Measurements from ENCODE around the gene GLOD4.
"Not testable (repeated sequence)": the region's sequence is repeated elsewhere in the genome, so short reads cannot be mapped to it uniquely, and the experiment has no call there.

Gene GLOD4

GRCh38 chr17:781805-782731 lies at the start of gene GLOD4, which contains the start of gene MRM3:
Gene GLOD4 (minus strand): TSS chr17:782280. CDS start chr17:782255, 25 bp downstream.
Gene MRM3 (plus strand): TSS chr17:782353. CDS start chr17:782379, 26 bp downstream.
- peak; percentile 86 to 93 (median 91) for DNase-seq (ENCODE audit: low read depth in 2 of 3, low spot score in 1 of 3)

- no peak for DNase-seq (ENCODE audit: low read depth in 2 of 3, low spot score in 1 of 3)
Observed at GRCh38 chr17:830950-831349, 48.9 kb upstream of the GLOD4 start.

GRCh38 chr17:830381-830780 lies 48.3 kb upstream of the GLOD4 start:
- DNase-seq (ENCODE audit: low read depth in 2 of 3, low spot score in 1 of 3): no peak

DNA sequence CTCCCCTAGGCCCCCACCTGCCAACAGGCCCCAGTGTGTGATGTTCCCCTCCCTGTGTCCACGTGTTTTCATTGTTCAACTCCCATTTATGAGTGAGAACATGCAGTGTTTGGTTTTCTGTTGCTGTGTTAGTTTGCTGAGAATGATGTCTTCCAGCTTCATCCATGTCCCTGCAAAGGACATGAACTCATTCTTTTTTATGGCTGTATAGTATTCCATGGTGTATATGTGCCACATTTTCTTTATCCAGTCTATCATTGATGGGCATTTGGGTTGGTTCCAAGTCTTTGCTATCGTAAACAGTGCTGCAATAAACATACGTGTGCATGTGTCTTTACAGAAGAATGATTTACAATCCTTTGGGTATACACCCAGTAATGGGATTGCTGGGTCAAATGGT lies 47.5 kb upstream of the GLOD4 start:
- DNase-seq (ENCODE audit: low read depth in 2 of 3, low spot score in 1 of 3): not testable (repeated sequence)

GRCh38 chr17:828761-829160 lies 46.7 kb upstream of the GLOD4 start:
- no peak for DNase-seq (ENCODE audit: low read depth in 2 of 3, low spot score in 1 of 3)

GRCh38 chr17:826778-827177 lies 44.7 kb upstream of the GLOD4 start:
- no peak for DNase-seq (ENCODE audit: low read depth in 2 of 3, low spot score in 1 of 3)

- DNase-seq (ENCODE audit: low read depth in 2 of 3, low spot score in 1 of 3): no peak
Observed at GRCh38 chr17:825216-825615, 43.1 kb upstream of the GLOD4 start.

DNA sequence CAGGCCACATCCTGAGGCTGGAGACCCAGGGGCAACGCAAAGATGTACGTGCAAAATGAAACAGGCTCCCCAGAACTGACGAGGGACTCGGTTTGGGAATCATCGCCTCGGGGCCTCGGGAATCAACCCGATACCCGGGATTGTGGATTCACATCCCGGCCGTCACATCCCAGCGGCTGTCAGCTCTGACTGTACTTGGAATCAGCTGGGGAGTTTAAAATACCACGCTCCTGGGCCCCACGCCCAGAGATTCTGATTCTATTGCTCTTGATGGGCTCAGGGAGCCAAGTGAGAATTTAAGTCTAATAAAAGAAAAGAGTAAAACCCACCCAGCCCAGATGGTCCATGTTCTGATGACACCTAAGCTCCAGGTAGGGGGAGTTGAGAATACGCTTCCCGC lies 42.3 kb upstream of the GLOD4 start:
- no peak for DNase-seq (ENCODE audit: low read depth in 2 of 3, low spot score in 1 of 3)

GRCh38 chr17:823501-823902 lies 41.4 kb upstream of the GLOD4 start:
- no peak for DNase-seq (ENCODE audit: low read depth in 2 of 3, low spot score in 1 of 3)

DNA sequence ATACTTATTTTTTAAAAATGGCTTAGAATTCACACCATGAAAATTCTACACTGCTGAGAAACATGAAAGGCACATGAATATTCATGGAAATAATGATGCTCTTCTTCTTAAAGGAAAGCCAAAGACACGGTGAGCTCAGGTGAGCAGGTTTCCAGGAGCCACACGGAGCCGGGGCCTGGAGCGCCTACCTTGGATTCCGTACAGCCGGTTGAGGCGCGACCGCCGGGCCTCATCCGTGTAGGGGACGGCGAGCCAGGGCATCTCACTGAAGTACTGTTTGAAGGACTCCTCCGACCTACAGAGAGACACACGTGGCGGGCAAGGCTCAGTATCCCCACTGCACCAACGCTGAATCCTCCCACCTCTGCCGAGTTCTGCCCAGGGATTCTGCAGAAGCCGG lies 37.2 kb upstream of the GLOD4 start:
- DNase-seq (ENCODE audit: low read depth in 2 of 3, low spot score in 1 of 3): no peak

DNA sequence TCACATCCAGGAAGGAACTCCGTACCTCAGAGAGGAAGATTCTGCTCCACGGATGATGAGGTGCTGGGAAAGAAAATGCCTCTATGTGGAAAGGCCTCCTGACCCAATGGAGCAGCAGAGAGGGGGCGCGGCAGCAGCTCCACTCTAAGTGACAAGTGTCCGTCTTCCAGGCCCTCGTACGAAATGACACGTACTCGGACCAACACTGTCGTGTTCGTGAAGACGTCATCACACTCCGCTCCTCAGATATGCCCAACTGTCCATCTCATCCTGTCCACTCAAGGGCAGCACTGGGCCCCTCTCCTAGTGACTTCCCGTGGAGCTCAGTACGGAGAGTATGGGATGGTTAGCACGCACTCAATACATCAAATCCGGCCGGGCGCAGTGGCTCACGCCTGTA lies 32.3 kb upstream of the GLOD4 start:
- no peak for DNase-seq (ENCODE audit: low read depth in 2 of 3, low spot score in 1 of 3)

DNA sequence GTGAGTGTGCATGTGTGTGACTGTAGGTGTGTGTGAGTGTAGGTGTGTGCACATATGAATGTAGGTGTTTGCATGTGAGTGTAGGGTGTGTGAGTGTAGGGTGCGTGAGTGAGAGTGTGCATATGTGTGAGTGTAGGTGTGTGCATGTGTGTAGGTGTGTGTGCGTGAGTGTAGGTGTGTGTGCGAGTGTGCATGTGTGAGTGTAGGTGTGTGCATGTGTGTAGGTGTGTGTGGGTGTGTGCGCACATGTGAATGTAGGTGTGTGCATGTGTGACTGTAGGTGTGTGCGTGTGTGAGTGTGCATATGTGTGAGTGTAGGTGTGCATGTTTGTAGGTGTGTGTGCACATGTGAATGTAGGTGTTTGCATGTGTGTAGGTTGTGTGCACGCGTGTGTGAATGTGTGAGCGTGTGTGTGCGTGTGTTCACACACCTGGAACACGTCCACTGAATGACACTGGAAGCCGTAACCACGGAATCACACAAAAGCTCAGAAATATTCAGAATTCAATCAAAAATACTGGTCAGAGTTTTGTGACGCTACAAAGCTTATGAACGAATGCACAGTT lies 30.6 kb upstream of the GLOD4 start:
- DNase-seq (ENCODE audit: low read depth in 2 of 3, low spot score in 1 of 3): no peak

DNA sequence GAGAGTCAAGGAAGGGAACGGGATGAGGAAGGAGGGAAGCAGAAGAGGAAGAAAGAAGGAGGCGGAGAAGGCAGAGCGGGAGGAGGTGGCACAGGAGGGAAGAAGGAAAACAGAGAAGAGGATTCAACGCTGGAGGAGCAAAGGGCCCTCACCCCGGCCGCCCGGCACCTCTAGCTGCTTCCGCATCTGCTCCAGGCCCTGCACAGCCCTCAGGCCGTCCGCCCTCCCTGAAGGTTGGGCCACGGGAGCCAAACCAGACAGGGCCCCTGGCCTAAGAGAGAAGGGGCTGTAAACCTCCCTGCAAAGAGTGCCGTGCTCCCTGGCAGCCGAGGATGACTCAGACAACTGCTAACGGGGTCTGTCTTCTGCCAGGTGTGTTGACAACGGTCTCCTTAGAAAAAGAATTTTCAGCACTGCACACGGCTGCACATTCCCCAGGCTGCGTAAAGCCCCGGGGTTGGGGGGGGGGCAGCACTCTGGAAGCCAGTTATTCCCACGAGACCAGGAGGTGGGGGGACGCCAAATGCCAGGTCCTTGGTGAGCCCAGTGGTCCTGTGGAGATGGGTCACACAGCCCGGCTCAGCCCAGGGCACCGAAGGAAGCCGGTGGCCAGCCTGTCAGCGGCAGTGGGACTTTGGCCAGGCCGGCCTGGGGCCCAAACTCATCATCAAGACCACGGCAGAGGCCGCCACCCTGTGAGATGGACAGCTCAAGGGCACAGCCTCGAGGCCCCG lies 29.1 kb upstream of the GLOD4 start:
- DNase-seq (ENCODE audit: low read depth in 2 of 3, low spot score in 1 of 3): no peak

DNA sequence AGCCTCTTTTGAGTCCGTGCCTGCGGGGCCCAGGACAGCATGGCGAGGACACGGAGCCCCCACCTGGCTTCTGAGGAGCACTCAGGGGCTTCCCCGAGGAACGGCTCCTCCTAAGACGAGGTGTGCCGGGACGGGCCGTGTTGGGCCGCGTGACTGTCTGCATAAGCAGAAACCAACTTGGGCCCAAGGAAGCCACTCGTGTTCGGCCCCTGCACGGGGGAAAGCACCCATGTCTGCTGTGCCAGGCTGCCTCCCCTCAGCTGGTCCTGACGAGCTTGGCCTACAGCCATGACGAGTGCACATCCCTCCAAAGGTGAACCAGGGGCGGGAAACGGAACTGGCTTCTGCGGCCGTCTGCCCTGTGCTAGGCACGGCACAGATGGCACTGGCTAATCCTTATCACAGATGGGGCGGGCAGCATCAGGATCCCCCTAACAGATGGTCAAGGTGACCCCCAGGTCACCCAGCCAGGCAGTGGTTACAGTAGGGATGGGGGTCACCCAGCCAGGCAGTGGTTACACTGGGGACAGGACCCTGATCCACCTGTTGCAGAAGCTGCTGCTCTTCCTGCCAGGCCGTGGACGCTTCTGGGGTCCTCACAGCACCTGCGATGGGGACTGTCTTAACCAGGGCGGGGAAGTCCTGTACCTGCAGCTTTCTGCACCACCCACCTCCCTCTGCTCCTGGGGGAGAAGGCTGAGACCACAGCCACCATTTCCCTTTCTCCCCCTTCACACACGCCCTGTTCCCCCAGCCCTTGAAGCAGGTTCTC lies 25.6 kb upstream of the GLOD4 start:
- DNase-seq (ENCODE audit: low read depth in 2 of 3, low spot score in 1 of 3): no peak

DNA sequence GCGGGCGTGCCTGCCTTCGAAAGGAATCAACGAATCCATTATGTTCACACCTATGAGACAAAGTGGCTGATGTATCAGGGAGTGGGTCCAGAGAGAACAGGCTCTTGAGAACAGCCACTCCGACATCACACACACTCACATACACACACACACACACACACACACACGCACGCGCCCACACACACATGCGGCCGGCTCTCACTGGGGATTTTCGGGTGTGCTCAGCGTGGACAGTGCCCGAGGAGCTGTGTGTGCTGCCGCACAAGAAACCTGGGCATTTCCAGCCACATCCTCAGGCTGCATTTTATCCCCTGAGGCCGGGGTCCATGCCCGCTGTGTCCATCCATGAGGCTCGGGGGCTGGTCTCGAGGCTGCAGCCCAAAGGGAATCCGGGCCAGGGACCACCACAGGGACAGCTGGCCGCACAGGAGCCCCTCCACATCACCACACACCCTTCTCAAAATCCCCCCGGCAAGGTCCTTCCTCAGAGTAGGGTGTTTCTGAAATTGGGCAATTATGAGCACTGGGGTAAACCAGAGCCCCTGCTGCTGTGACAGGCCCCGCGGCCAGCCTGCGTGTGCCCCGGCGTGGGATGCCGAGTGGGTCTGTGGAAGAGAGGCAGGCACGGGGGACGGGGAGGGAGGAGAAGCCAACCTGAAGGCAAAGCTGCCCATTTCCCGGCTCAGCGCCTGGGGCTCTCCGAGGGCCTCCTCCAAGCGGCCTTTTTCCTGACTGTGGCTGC lies 24.9 kb upstream of the GLOD4 start:
- no peak for DNase-seq (ENCODE audit: low read depth in 2 of 3, low spot score in 1 of 3)

DNA sequence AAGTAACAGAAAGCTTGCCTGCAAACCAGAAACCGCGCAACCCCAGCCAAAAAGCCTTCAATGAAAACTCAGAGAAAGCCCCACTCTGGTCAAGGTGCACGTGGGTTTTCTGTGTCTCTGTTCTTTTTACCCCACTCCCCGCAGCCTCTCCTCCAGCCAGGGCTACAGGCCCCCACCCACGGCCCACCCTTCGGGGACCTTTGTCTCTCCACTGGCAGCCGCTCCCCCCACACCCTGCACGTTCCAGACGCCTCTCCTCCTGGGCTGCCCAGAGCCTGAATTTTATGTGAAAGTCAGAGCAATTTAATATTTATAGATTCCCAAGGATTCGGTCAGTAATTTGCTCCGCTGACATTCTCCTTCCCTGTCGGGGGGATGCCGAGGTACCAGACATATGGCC lies 24.3 kb upstream of the GLOD4 start:
- DNase-seq (ENCODE audit: low read depth in 2 of 3, low spot score in 1 of 3): no peak

GRCh38 chr17:805886-806285 lies 23.8 kb upstream of the GLOD4 start:
- DNase-seq (ENCODE audit: low read depth in 2 of 3, low spot score in 1 of 3): not testable (repeated sequence)

GRCh38 chr17:804541-805435 lies 22.7 kb upstream of the GLOD4 start:
- no peak for DNase-seq (ENCODE audit: low read depth in 2 of 3, low spot score in 1 of 3)

All from stimulated activated CD4-positive, alpha-beta T cell treated with anti-CD3 and anti-CD28 coated beads, Interleukin-12 subunit alpha, Interleukin-12 subunit beta, amount 100 ng/mL, for 48 hours (primary cell).